Measurements from ENCODE around the gene EREG. TPM values are rescaled to one million over a fixed set of nuclear protein-coding genes. Genes with fewer than 3 reads are reported as not detected.

The EREG gene
- total and polyA plus RNA-seq, 4 donors, result 0.51 TPM; not detected in 3

DNA sequence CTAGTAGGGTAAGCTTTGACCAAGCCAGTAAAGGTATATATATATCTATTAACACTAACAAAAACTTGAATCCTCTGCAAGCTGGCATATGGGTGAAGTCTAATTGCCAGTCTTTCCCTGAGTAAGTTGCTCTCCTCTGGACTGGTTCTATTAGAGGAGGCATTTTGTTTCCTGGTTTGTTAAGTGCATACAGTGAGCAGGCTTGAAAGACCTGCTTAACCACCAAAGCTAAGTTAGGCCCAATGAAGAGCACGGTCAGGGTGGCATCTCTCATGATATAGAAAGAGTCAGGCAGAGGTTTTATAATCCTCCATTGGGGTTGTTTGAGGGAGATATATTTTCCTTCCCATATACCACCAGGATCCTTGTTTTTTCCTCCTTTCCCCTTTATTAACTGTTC, 70.4 kb downstream of the EREG start:
- H3K4me3 ChIP-seq (ENCODE audit: low read depth in 1 of 3, low read length in 3 of 3), result no peak overlapping the region
- H3K9me3 ChIP-seq (ENCODE audit: control insufficient read depth in 4 of 4, low read length in 3 of 4), result no peaks in the 10 kb centered on the region
- H3K27ac ChIP-seq (ENCODE audit: low read depth in 1 of 2, low read length in 2 of 2), result no peak overlapping the region
- H3K4me1 ChIP-seq (ENCODE audit: control insufficient read depth in 4 of 4, insufficient read depth in 4 of 4, low read length in 3 of 4), result peaks cover 0 to 2% (median 0%) of the 10 kb centered on the region in 4 donors
- H3K27me3 ChIP-seq (ENCODE audit: control insufficient read depth in 4 of 4, insufficient read depth in 4 of 4, low read length in 3 of 4), result no peaks in the 10 kb centered on the region
- no peak overlapping the region for H3K9ac ChIP-seq (ENCODE audit: low read depth in 1 of 2, low read length in 2 of 2)
- DNase-seq (ENCODE audit: low spot score), result no peak
- 77% methylated on average over 1 of the region's 1 CpG for WGBS
- TF ChIP-seq JUND (IDR thresholded peaks at IDR 0.05) (no peak), FOXA1 (IDR thresholded peaks at IDR 0.05) (no peak), EGR1 (IDR thresholded peaks at IDR 0.05; ENCODE audit: low read depth in 2 of 2) (no peak), MAX (IDR thresholded peaks at IDR 0.05) (no peak), FOXA2 (IDR thresholded peaks at IDR 0.05) (no peak), HNF4G (IDR thresholded peaks at IDR 0.05) (no peak), HNF4A (conservative IDR thresholded peaks at IDR 0.05) (no peak), GABPA (IDR thresholded peaks at IDR 0.05 in 1 of 2, conservative IDR thresholded peaks at IDR 0.05 in 1 of 2) (no peak), NR2F2 (IDR thresholded peaks at IDR 0.05) (no peak), TAF1 (conservative IDR thresholded peaks at IDR 0.05) (no peak), YY1 (IDR thresholded peaks at IDR 0.05) (no peak), SP1 (IDR thresholded peaks at IDR 0.05) (no peak), CTCF (IDR thresholded peaks at IDR 0.05; ENCODE audit: low read depth, low read length, missing input control) (no peak), ZBTB33 (IDR thresholded peaks at IDR 0.05) (no peak), RXRA (IDR thresholded peaks at IDR 0.05) (no peak), RAD21 (IDR thresholded peaks at IDR 0.05) (no peak)
- TF ChIP-seq, protein P1, sequence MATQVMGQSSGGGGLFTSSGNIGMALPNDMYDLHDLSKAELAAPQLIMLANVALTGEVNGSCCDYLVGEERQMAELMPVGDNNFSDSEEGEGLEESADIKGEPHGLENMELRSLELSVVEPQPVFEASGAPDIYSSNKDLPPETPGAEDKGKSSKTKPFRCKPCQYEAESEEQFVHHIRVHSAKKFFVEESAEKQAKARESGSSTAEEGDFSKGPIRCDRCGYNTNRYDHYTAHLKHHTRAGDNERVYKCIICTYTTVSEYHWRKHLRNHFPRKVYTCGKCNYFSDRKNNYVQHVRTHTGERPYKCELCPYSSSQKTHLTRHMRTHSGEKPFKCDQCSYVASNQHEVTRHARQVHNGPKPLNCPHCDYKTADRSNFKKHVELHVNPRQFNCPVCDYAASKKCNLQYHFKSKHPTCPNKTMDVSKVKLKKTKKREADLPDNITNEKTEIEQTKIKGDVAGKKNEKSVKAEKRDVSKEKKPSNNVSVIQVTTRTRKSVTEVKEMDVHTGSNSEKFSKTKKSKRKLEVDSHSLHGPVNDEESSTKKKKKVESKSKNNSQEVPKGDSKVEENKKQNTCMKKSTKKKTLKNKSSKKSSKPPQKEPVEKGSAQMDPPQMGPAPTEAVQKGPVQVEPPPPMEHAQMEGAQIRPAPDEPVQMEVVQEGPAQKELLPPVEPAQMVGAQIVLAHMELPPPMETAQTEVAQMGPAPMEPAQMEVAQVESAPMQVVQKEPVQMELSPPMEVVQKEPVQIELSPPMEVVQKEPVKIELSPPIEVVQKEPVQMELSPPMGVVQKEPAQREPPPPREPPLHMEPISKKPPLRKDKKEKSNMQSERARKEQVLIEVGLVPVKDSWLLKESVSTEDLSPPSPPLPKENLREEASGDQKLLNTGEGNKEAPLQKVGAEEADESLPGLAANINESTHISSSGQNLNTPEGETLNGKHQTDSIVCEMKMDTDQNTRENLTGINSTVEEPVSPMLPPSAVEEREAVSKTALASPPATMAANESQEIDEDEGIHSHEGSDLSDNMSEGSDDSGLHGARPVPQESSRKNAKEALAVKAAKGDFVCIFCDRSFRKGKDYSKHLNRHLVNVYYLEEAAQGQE (IDR thresholded peaks at IDR 0.05), result no peak
- TF ChIP-seq, protein P2, sequence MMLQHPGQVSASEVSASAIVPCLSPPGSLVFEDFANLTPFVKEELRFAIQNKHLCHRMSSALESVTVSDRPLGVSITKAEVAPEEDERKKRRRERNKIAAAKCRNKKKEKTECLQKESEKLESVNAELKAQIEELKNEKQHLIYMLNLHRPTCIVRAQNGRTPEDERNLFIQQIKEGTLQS (IDR thresholded peaks at IDR 0.05), result no peak
- H3K36me3 ChIP-seq (ENCODE audit: control insufficient read depth in 4 of 4, insufficient read depth in 3 of 4, low read depth in 1 of 4, low read length in 3 of 4), result no peaks in the 10 kb centered on the region
